Stimulated activated CD4-positive, alpha-beta T cell treated with anti-CD3 and anti-CD28 coated beads, Interleukin-4, amount 100 ng/mL, for 48 hours (primary cell): ENCODE measurements around the gene ADAMTS12.

ENCODE experiments used
- DNase-seq, 2 donors: peaks; one replicate each; pipeline ENCODE4 v3.0.0-alpha.2; 2020; ENCODE audit warnings: low read depth in 2 of 2

The ADAMTS12 gene

DNA sequence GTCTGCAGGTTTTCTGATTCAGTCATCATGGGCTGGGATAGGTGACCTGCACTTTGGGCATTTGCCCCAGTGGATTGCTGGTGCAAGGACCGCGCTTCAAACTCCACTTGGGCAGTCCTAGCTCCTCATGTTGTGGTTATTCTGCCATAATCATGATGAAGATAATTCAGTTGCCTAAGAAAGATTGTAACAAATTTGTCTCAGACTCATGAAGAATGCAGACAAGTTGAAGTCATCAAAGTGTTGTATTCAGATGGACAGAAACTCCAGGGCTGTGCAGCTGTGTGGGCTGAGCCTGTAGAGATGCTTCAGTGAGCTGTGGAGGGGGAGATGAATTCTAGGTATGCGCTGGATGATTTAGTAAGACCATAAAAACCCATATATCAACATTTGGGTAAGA, 412.5 kb downstream of the ADAMTS12 start:
- DNase-seq = no peak

DNA sequence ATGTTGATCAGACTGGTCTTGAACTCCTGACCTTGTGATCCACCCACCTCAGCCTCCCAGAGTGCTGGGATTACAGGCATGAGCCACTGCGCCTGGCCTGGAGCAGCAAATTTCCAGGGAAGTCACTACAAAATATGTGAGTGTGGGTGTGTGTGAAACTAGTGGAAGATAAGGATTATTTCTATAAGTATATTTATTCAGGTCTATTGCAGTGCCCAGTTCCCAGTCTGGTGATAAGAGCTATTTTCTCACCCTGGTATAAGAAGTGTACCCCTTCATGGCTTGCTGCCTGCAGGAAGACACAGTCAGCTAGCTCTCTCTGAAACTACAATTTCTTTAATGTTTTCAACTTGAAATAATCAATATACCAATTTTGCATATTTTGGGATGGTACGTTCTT, 414.0 kb downstream of the ADAMTS12 start:
- no peak for DNase-seq

DNA sequence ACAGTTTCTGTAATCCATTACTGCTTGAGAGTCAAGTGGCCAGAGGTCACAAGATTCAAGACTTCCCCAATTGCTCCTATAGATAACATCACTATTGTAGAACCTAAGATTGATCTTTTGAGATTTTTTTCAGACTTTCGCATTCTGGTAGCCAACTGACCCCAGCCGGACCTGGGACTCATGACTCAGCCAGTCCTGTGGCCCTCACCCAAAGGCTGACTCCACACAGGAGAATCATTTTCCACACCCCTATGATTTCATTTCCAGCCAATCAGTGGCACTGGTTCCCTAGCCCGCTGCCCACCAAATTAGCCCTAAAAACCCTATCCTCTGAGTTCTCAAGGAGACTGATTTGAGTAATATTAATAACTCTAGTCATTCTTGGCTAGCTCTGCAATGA, 414.8 kb downstream of the ADAMTS12 start:
- no peak for DNase-seq

DNA sequence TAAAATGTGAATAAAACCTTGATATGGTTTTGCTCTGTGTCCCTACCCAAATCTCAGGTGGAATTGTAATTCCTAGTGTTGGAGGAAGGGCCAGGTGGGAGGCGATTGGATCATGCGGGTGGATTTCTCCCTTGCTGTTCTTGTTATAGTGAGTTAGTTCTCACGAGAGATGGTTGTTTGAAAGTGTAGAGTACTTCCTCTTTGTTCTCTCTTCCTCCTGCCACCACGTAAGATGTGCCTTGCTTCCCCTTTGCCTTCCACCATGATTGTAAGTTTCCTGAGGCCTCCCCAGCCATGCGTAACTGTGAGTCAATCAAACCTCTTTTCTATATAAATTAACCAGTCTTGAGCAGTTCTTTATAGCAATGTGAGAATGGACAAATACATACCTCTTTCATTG, 416.1 kb downstream of the ADAMTS12 start:
- no peak for DNase-seq

DNA sequence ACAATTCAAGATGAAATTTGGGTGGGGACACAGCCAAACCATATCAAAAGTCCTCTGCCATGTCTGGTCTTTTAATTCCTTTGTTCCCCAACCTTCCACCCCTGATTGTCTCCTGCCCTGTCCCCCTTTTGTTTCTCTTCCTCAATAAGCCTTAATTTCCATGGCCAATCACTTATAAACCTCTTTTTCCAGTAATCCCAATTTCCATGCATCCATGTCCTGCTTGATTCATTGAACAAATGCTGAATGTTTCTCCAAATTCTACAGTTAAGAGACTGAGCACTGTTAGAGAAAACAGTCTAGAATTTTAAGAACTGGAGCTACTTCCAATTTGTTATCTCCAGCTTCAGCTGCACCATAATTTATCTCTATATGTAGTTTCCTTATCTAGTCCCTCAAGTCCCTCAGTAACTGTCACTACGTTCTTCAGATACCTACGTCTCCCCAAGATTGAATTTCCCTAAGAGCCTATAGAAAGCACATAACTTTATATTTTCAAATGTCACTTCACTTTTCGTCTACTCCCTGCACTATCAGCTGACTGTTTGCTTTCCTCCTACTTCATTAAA, 416.8 kb downstream of the ADAMTS12 start:
- no peak for DNase-seq

DNA sequence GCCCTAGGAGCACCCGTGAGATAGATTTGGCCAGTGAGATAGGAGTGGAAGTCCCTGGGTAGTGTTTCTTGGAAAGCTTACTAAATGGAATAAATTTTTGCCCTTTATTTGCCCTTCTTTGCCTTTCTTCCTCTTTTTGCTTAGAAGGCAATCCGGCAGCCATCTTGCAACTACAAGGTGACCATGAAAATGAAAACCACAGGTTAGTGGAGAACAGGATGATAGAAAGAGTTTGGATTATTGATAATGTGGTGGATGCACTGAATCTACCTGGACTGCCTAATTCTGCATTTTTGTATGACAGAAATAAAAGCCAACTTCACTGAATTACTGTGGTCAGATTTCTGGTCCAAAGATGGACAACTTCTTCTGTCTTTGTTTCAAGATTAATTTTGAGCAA, 417.8 kb downstream of the ADAMTS12 start:
- DNase-seq = no peak
